ENCODE data around the gene C2orf68.

- no peak for TF ChIP-seq CTCF (IDR thresholded peaks at IDR 0.05)
- peak in 2 of 3 donors; percentile 8 to 46 for TF ChIP-seq POLR2A (IDR thresholded peaks at IDR 0.05)
These were observed 26.7 kb downstream of the C2orf68 start for GRCh38 chr2:85584857-85585780.
